K562 (cell line): ENCODE measurements around the gene NRIP2. TPM values are rescaled to one million over a fixed set of nuclear protein-coding genes. Genes with fewer than 3 reads are reported as not detected.

Experiments used
- ATAC-seq: fragments of 200-7000 bp; cut with Tn5 transposase; 3 replicates; pipeline ENCODE4 v1.9.1; 2020; ENCODE audit warnings: moderate library complexity
- BruUV-seq: library from RNA; stranded (reverse); fragments of 400-500 nt; replicated peaks from 2 replicates; lab custom pipeline; 2021; lab: Mats Ljungman, UMichigan
- CTCF ChIA-PET: fragments of 300-600 bp; formaldehyde crosslinking; extraction: SDS; loops from one replicate; lab custom pipeline; 2021; ENCODE audit warnings: low intra/inter-chr PET ratio; lab: Yijun Ruan, JAX
- POLR2A ChIA-PET: fragments of 300-600, 350-650 bp; sonication (Branson Sonifier 250); formaldehyde crosslinking; extraction: SDS; loops from one replicate; lab custom pipeline; 2021; ENCODE audit warnings: antibody characterized with exemption, inconsistent platforms; lab: Yijun Ruan, JAX
- DNase-seq, 4 experiments: peaks; one replicate each; pipeline versions ENCODE4 v3.0.0 to v3.0.0-alpha.2; 2011 to 2018; ENCODE audit warnings: low spot score in 3 of 4, mixed read lengths in 3 of 4; ENCODE audit errors: extremely low read depth in 1 of 4
- FAIRE-seq: peaks from 2 replicates; lab custom pipeline; 2011; peaks lifted over from hg19 to GRCh38; lab: Jason Lieb, UNC
- H2AFZ ChIP-seq: 2 replicates; pipeline ENCODE4 v1.6.0; 2011; ENCODE audit warnings: low read depth, low read length, control low read depth, inconsistent platforms
- H3K27ac ChIP-seq: fragments of 200-600 bp; 3 replicates; pipeline ENCODE4 v1.8.0; 2011; ENCODE audit warnings: low read depth, mild to moderate bottlenecking, control low read depth, inconsistent platforms, low read length, moderate library complexity, mixed read lengths; ENCODE audit errors: extremely low read depth
- H3K27me3 ChIP-seq, 2 experiments: fragments of 300-600 bp in 1 of 2; 2 replicates in 1 of 2; 3 replicates in 1 of 2; pipeline versions ENCODE4 v1.6.0 to v1.8.0; 2011; ENCODE audit warnings: inconsistent platforms in 2 of 2, low read length in 2 of 2, mild to moderate bottlenecking in 1 of 2, mixed read lengths in 1 of 2, moderate library complexity in 1 of 2; ENCODE audit not compliant: control insufficient read depth in 2 of 2, insufficient read depth in 2 of 2
- H3K36me3 ChIP-seq: fragments of 300-600 bp; 3 replicates; pipeline ENCODE4 v1.8.0; 2011; ENCODE audit warnings: mild to moderate bottlenecking, low read length, inconsistent platforms; ENCODE audit not compliant: control insufficient read depth, insufficient read depth
- H3K4me1 ChIP-seq, 2 experiments: fragments of 200-600 bp in 1 of 2; replicated peaks in 1 of 2; 2 replicates in 1 of 2; 3 replicates in 1 of 2; pipeline versions ENCODE4 v1.5.1 to v1.8.0; 2011; ENCODE audit warnings: inconsistent platforms in 2 of 2, low read length in 2 of 2, mild to moderate bottlenecking in 1 of 2, mixed read lengths in 1 of 2, moderate library complexity in 1 of 2; ENCODE audit not compliant: control insufficient read depth in 2 of 2, insufficient read depth in 2 of 2
- H3K4me2 ChIP-seq: 2 replicates; pipeline ENCODE4 v1.6.1; 2011; ENCODE audit warnings: low read length, control low read depth, inconsistent platforms, mixed read lengths; ENCODE audit not compliant: insufficient read depth
- H3K4me3 ChIP-seq: fragments of 200-600 bp; sonication (generic), shearing (Covaris generic); 2 replicates; pipeline ENCODE4 v1.5.1; 2016; ENCODE audit warnings: control low read depth, inconsistent platforms
- H3K79me2 ChIP-seq: fragments of 200-600 bp; 3 replicates; pipeline ENCODE4 v1.8.0; 2011; ENCODE audit warnings: low read length, inconsistent platforms; ENCODE audit not compliant: control insufficient read depth, insufficient read depth
- H3K9ac ChIP-seq, 2 experiments: 2 replicates each; pipeline versions ENCODE4 v1.6.0 to v1.6.1; 2011; ENCODE audit warnings: low read depth in 2 of 2, low read length in 2 of 2, control low read depth in 1 of 2, inconsistent platforms in 1 of 2, mild to moderate bottlenecking in 1 of 2, mixed read lengths in 1 of 2; ENCODE audit not compliant: insufficient read depth in 1 of 2
- H3K9me1 ChIP-seq: one replicate; pipeline ENCODE4 v1.6.0; 2011; ENCODE audit warnings: inconsistent platforms, mild to moderate bottlenecking, low read length, moderate library complexity; ENCODE audit not compliant: control insufficient read depth, insufficient read depth
- H3K9me3 ChIP-seq: replicated peaks from 2 replicates; pipeline ENCODE4 v1.5.1; 2011; ENCODE audit warnings: low read depth, low read length, inconsistent platforms; ENCODE audit not compliant: control insufficient read depth, insufficient read depth
- H4K20me1 ChIP-seq: replicated peaks from 2 replicates; pipeline ENCODE4 v1.6.1; 2011; ENCODE audit warnings: low read length, inconsistent platforms, mixed read lengths; ENCODE audit not compliant: control insufficient read depth, insufficient read depth
- BMI1 ChIP-seq: fragments of 150-350 bp; IDR thresholded peaks from 2 replicates; pipeline ENCODE4 v1.6.1; 2014; ENCODE audit warnings: low read length
- DDX20 ChIP-seq: fragments of 450-650 bp; IDR thresholded peaks from 2 replicates; pipeline ENCODE4 v1.6.1; 2016; ENCODE audit warnings: missing genetic modification characterization, low read depth, mild to moderate bottlenecking, missing compliant biosample characterization, moderate library complexity
- E2F3 ChIP-seq: fragments of 250-450 bp; sonication (Bioruptor Pico); IDR thresholded peaks from 2 replicates; pipeline ENCODE4 v1.4.0; 2020; ENCODE audit warnings: mild to moderate bottlenecking
- EGR1 ChIP-seq: fragments of 450-650 bp; conservative IDR thresholded peaks from 2 replicates; pipeline ENCODE4 v1.6.1; 2017; ENCODE audit warnings: mild to moderate bottlenecking
- JUNB ChIP-seq: fragments of 450-650 bp; formaldehyde crosslinking; conservative IDR thresholded peaks from 2 replicates; pipeline ENCODE4 v1.4.0; 2020; ENCODE audit warnings: mild to moderate bottlenecking
- MECOM ChIP-seq: fragments of 250-450 bp; sonication (Bioruptor Pico); IDR thresholded peaks from 2 replicates; pipeline ENCODE4 v1.8.0; 2022; ENCODE audit warnings: inconsistent platforms
- MYC ChIP-seq, 2 experiments: fragments of 250-450 bp in 1 of 2; sonication (Bioruptor Pico) in 1 of 2; IDR thresholded peaks; 2 replicates each; pipeline versions ENCODE4 v1.5.1 to v1.6.1; 2012 to 2021; ENCODE audit warnings: low read depth in 2 of 2, borderline replicate concordance in 1 of 2, improper control_type of control experiment in 1 of 2, low read length in 1 of 2, mild to moderate bottlenecking in 1 of 2, moderate library complexity in 1 of 2
- PRMT5 ChIP-seq: sonication (generic); formaldehyde crosslinking; IDR thresholded peaks from 2 replicates; pipeline ENCODE4 v1.5.0; 2020; ENCODE audit warnings: missing genetic modification reagents
- SFPQ ChIP-seq: fragments of 200-400 bp; formaldehyde crosslinking; IDR thresholded peaks from 2 replicates; pipeline ENCODE4 v1.6.1; 2017; ENCODE audit warnings: mild to moderate bottlenecking, low read depth, low read length, moderate library complexity
- SMARCA4 ChIP-seq: fragments of 450-650 bp; IDR thresholded peaks from 2 replicates; pipeline ENCODE4 v1.6.1; 2016
- XRCC5 ChIP-seq: fragments of 200-400 bp; formaldehyde crosslinking; IDR thresholded peaks from 2 replicates; pipeline ENCODE4 v1.6.1; 2017; ENCODE audit warnings: low read depth, mild to moderate bottlenecking, low read length
- ZFX ChIP-seq: sonication (generic); formaldehyde crosslinking; IDR thresholded peaks from 2 replicates; pipeline ENCODE4 v1.8.0; 2022; ENCODE audit warnings: mild to moderate bottlenecking, missing genetic modification reagents, moderate library complexity
- ZNF12 ChIP-seq: sonication (generic); formaldehyde crosslinking; IDR thresholded peaks from 2 replicates; pipeline ENCODE4 v1.4.0; 2020; ENCODE audit warnings: mild to moderate bottlenecking, missing genetic modification reagents
- WGBS: fragments of 100-300 bp; shearing (Covaris generic); methylation state at CpG from one replicate; pipeline ENCODE4 v1.1.6; 2016; ENCODE audit warnings: low coverage, mixed read lengths; ENCODE audit not compliant: insufficient coverage; ENCODE audit errors: missing lambda C conversion rate; 5-methylcytosine and 5-hydroxymethylcytosine counted together
- in situ Hi-C: fragments of 300-500 bp; cut with MboI; formaldehyde crosslinking; loops from 4 replicates; pipeline ENCODE4 v1.15.0; 2018; ENCODE audit warnings: inconsistent platforms, mixed read lengths
- intact Hi-C: fragments of 100-400 bp; cut with micrococcal nuclease; formaldehyde crosslinking; loops from 2 replicates; pipeline ENCODE4 v1.14.2; 2022
- polyA plus RNA-seq, 8 experiments: library from polyadenylated mRNA; depleted of rRNA in 4 of 8; stranded (reverse) in 5 of 8; unstranded in 3 of 8; fragments of >200 nt; fragmentation: Nextera tagmentation in 2 of 8; fragmentation: Illumina TruSeq in 1 of 8; extraction: Ambion mirVana in 2 of 8; extraction: Trizol in 1 of 8; gene quantifications; 2 replicates each; pipeline versions ENCODE4 v1.2.1 to v1.2.3, GENCODE V29; 2011 to 2014; ENCODE audit warnings: inconsistent platforms in 1 of 8, missing spikeins in 1 of 8
- total RNA-seq, 7 experiments: library from RNA; depleted of rRNA in 6 of 7; stranded (reverse); fragments of >200 nt in 6 of 7; fragmentation: Illumina TruSeq in 2 of 7; extraction: Trizol in 2 of 7; gene quantifications; 2 replicates each; pipeline versions ENCODE4 v1.2.1 to v1.2.3, GENCODE V29; 2011 to 2021; ENCODE audit warnings: low replicate concordance in 1 of 7

Gene NRIP2
- total and polyA plus RNA-seq, 9 of the 15 experiments (the other 6 are each of a cell fraction or from before 2014, with no cell fraction given), result 0.07 to 0.10 TPM; not detected in 7

GRCh38 chr12:2833810-2834209 lies 1.0 kb downstream of the NRIP2 start:
- ChIA-PET POLR2A (interaction anchor here (0.6 to 0.7 kb wide), 2 partner anchors 14 to 37 kb away, joined by 4 read pairs; no protein-coding TSS in a partner anchor), CTCF (no interaction called here)
- in situ Hi-C loops, result no loop called here
- peak; percentile 39; the same call in 1 of the 2 replicates for TF ChIP-seq EGR1
- TF ChIP-seq PRMT5 (CRISPR knock-in tag), result no peak
- Histone ChIP-seq H3K4me1 (peaks cover 0 to 8% of the 10 kb centered on the region in 2 experiments; a peak in 3 of 5 replicates), H2AFZ (no peak overlapping the region), H4K20me1 (no peaks in the 10 kb centered on the region), H3K36me3 (no peaks in the 10 kb centered on the region), H3K79me2 (no peaks in the 10 kb centered on the region), H3K9me3 (no peaks in the 10 kb centered on the region), H3K27ac (no peak overlapping the region), H3K9me1 (no peaks in the 10 kb centered on the region), H3K4me3 (no peak overlapping the region), H3K9ac (no peak overlapping the region), H3K4me2 (no peak overlapping the region), H3K27me3 (no peaks in the 10 kb centered on the region)
- whole genome bisulfite sequencing, result 65% methylated on average over 9 of the region's 9 CpGs
- intact Hi-C loops, result no loop called here
- no peak for FAIRE-seq
- BruUV-seq, result no TSS peak
- no peak for DNase-seq
- no peak for ATAC-seq

GRCh38 chr12:2833327-2833726 lies 1.5 kb downstream of the NRIP2 start:
- intact Hi-C loops (no loop called here), in situ Hi-C loops (no loop called here)
- no peaks in the 10 kb centered on the region for H4K20me1 ChIP-seq
- no peaks in the 10 kb centered on the region for H3K36me3 ChIP-seq
- H3K4me3 ChIP-seq, result no peak overlapping the region
- POLR2A ChIA-PET, result interaction anchor here (0.6 kb wide), 2 partner anchors 38 to 106 kb away, joined by 3 to 4 read pairs; no protein-coding TSS in a partner anchor
- ATAC-seq (no peak), DNase-seq (no peak), FAIRE-seq (no peak)
- CTCF ChIA-PET, result no interaction called here
- peaks cover 0 to 8% of the 10 kb centered on the region in 2 experiments; a peak in 3 of 5 replicates for H3K4me1 ChIP-seq
- no peak overlapping the region for H3K4me2 ChIP-seq
- no peak overlapping the region for H2AFZ ChIP-seq
- H3K27me3 ChIP-seq, result no peaks in the 10 kb centered on the region
- no peaks in the 10 kb centered on the region for H3K9me3 ChIP-seq
- H3K27ac ChIP-seq, result no peak overlapping the region
- WGBS, result 37% methylated on average over 4 of the region's 5 CpGs
- no peaks in the 10 kb centered on the region for H3K9me1 ChIP-seq
- BruUV-seq, result no TSS peak
- H3K79me2 ChIP-seq, result no peaks in the 10 kb centered on the region
- H3K9ac ChIP-seq, result no peak overlapping the region
- no peak for TF ChIP-seq E2F3
- TF ChIP-seq BMI1, result no peak
- no peak for TF ChIP-seq JUNB
- TF ChIP-seq SMARCA4, result no peak
- no peak for TF ChIP-seq XRCC5
- TF ChIP-seq MYC (IDR thresholded peaks at IDR 0.05; ENCODE audit: low read depth, low read length), result no peak
- TF ChIP-seq MYC (CRISPR knock-in tag; IDR thresholded peaks at IDR 0.05; ENCODE audit: borderline replicate concordance, low read depth), result no peak
- no peak for TF ChIP-seq MECOM (CRISPR knock-in tag)
- TF ChIP-seq SFPQ, result no peak
- no peak for TF ChIP-seq ZFX (CRISPR knock-in tag)
- no peak for TF ChIP-seq ZNF12
- TF ChIP-seq DDX20 (tag), result no peak
